SK-N-DZ (cell line): ENCODE measurements around the gene RALGDS.
"Not testable (repeated sequence)": the region's sequence is repeated elsewhere in the genome, so short reads cannot be mapped to it uniquely, and the experiment has no call there.

Experiments
- DNase-seq: peaks from one replicate; pipeline ENCODE4 v3.0.0-alpha.2; 2015; ENCODE audit warnings: low spot score

RALGDS gene

GRCh38 chr9:133070985-133071384 lies 50.1 kb downstream of the RALGDS start:
- not testable (repeated sequence) for DNase-seq

GRCh38 chr9:133070500-133070961 lies 50.5 kb downstream of the RALGDS start:
- not testable (repeated sequence) for DNase-seq

DNA sequence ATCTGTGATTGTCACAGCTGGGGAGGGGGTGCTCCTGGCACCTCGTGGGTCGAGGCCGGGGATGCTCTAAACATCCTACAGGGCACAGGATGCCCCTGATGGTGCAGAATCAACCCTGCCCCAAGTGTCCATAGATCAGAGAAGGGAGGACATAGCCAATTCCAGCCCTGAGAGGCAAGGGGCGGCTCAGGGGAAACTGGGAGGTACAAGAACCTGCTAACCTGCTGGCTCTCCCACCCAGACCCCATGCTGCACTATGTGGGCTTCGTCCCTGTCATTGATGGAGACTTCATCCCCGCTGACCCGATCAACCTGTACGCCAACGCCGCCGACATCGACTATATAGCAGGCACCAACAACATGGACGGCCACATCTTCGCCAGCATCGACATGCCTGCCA lies 52.6 kb downstream of the RALGDS start:
- DNase-seq, result not testable (repeated sequence)

DNA sequence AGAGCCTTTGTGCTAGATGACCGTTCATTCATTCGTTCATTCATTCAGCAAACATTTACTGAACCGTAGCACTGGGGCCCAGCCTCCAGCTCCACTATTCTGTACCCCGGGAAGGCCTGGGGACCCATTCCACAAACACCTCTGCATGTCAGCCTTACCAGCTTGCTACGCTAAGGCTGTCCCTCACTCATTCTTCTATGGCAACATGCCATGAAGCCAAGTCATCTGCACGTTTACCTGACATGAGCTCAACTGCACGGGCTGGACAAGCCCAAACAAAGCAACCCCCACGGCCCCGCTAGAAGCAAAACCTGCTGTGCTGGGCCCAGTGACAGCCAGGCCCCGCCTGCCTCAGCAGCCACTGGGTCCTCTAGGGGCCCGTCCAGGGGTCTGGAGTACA lies 53.2 kb downstream of the RALGDS start:
- DNase-seq, result no peak

DNA sequence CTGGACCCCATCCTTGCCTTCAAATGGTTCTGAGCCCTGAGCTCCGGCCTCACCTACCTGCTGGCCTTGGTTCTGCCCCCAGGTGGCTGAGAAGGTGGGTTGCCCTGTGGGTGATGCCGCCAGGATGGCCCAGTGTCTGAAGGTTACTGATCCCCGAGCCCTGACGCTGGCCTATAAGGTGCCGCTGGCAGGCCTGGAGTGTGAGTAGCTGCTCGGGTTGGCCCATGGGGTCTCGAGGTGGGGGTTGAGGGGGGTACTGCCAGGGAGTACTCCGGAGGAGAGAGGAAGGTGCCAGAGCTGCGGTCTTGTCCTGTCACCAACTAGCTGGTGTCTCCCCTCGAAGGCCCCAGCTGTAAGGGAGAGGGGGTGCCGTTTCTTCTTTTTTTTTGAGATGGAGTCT lies 54.0 kb downstream of the RALGDS start:
- DNase-seq, result no peak

GRCh38 chr9:133066181-133066983 lies 54.7 kb downstream of the RALGDS start:
- DNase-seq, result no peak

GRCh38 chr9:133065070-133065388 lies 56.0 kb downstream of the RALGDS start:
- no peak for DNase-seq

- DNase-seq, result no peak
These were observed 56.6 kb downstream of the RALGDS start for GRCh38 chr9:133064241-133065069.

- DNase-seq, result no peak
These were observed 57.4 kb downstream of the RALGDS start for GRCh38 chr9:133063500-133064231.

DNA sequence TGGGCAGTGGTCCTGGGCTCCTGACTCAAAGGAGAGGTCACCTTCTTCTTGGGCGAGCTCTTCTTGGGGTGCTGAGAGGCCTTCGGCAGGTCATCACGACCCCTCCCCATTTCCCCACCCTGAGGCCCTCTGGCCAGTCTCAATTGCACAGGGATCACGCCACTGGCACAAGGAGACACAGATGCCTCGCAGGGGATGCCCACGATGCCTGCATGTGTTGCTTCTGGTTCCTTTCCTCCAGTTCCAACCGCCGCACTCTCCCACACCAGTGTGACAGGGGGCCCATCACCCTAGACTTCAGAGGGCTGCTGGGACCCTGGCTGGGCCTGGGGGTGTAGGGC lies 57.9 kb downstream of the RALGDS start:
- no peak for DNase-seq

DNA sequence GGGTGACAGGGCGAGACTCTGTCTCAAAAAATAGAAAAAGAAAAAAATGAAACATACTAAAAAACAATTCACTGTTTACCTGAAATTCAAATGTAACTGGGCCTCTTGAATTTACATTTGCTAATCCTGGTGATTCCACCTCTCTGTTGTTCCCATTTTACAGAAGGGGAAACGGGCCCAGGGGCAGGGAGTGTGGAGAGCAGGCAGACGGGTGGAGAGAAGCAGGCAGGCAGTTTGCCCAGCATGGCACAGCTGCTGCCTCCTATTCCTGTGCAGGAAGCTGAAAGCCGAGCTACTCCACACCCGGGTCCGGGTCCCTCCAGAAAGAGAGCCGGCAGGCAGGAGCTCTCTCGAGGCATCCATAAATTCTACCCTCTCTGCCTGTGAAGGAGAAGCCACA lies 58.5 kb downstream of the RALGDS start:
- not testable (repeated sequence) for DNase-seq

- not testable (repeated sequence) for DNase-seq
These were observed 59.3 kb downstream of the RALGDS start, which contains the start of gene CEL for GRCh38 chr9:133061764-133062145. Gene CEL (plus strand): TSS chr9:133061981. CDS start chr9:133062003, 22 bp downstream.

GRCh38 chr9:133061019-133061763 lies 59.8 kb downstream of the RALGDS start:
- DNase-seq, result not testable (repeated sequence)

DNA sequence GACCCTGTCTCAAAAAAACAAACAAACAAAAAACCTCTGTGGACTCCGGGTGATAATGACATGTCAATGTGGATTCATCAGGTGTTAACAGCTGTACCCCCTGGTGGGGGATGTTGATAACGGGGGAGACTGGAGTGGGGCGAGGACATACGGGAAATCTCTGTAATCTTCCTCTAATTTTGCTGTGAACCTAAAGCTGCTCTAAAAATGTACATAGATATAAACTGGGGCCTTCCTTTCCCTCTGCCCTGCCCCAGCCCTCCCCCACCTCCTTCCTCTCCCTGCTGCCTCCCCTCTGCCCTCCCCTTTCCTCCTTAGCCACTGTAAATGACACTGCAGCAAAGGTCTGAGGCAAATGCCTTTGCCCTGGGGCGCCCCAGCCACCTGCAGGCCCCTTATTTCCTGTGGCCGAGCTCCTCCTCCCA lies 60.6 kb downstream of the RALGDS start:
- no peak for DNase-seq

DNA sequence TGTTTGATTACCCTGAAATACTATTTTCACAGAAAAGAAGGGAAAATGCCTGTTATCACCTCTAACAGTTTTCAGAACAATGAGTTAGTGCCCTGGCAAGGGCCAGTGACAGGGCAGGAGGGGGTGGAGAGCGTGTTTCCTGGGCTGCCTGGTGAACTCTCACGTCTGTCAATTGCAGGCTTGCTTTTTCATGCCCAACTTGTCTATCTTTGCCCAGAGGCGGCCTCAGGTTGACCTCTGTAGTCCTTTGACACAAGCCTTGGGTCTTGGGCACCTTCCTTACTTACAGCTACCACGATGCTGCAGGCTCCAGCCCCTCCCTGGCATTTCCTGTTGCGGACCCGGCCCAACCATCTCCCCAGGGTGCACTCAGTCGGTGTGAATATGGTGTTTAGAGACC lies 61.4 kb downstream of the RALGDS start:
- DNase-seq, result no peak

DNA sequence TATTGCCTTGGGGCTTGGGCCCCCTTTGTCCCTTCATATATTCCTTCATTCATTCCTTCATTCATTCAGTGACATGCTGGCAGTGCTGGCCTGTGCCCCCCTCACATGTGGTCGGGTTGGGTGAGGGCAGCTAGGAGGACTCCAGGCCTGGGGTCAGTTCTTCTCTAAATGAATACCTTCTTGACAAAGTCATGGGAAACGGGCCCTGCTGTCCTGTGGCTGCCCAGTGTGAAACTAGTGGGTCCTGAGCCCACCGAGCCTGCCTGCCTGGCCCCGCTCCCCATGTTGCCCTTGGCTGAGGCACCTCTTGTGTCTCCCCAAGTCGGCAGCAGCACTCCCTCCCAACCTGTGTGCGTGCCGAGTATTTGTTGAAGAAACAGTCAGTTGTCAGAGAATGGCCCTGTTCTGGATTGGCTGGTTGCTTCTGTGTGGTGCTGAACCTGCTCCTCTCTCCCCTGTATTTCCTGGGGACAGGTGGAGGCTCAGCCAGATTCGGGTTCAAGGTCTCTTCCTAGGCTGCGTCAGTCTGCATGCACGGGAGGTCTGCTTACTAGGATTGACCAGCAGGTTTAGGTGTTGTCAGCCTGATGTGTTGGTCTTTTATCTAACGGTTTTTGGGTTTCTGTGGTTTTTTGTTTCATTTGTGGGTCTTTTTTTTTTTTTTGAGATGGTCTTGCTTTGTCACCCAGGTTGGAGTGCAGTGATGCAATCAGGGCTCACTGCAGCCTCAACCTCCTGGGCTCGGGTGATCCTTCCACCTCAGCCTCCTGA lies 62.3 kb downstream of the RALGDS start:
- DNase-seq, result no peak

DNA sequence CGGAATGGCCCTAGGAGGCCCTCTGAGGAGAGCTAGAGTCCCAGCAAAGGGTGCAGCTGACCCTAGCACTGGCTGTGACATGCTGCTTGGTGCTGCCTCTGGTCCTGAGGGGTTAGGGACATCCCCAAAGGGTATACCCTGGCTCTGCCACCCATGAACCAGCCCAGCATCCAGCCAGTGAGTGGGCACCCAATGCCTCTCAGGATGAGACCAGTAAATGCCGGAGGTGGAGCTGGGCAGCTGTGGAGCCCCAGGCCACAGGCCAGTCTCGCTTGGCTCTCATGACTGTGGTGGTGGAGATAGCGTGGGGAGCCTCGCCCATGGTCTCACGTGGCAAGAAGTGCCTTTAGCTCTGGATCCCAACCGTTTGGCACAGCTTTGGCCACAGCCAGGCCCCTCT lies 63.0 kb downstream of the RALGDS start:
- no peak for DNase-seq

DNA sequence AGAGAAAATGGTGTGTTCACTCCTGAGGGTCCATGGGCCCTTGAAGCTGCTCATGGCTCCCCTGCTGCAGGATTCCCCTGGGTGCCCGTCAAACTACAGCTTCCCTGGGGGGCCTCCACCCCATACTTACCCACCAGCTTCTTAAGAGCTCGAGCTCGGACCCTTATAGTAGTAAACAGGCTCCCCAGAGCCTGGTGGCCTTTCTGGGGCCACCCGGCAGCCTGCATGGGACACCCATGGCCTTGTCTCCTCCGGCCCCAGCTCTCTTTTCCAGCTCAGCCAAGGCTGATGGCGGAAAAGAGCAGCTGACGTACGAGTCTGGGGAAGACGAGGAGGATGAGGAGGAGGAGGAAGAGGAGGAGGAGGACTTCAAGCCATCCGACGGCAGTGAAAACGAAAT lies 63.5 kb downstream of the RALGDS start:
- no peak for DNase-seq

GRCh38 chr9:133057006-133057405 lies 64.0 kb downstream of the RALGDS start:
- DNase-seq, result no peak

DNA sequence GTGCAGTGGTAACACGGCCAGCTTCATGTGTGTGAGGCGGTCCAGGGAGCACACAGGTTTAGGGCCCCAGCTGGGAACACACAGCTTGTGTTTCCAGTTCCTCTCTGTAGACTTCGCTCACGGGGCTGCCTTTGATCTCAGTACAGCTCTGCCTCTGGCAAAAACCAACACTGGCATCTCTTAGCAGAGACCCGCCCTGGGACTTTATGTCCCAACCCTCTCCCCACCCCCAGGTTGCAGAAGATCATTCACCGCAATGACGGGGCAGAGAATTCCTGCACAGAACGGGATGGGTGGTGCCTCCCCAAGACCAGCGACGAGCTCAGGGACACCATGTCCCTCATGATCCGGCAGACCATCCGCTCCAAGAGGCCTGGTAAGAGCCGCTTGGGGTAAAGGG lies 64.5 kb downstream of the RALGDS start:
- no peak for DNase-seq
